ENCODE data around the gene DES. TPM values are rescaled to one million over a fixed set of nuclear protein-coding genes. Genes with fewer than 3 reads are reported as not detected.
A peak's percentile ranks its signal among the peaks of the same experiment; 100 is the strongest.

DES gene
- total and polyA plus RNA-seq, 2 donors (not counting 3 experiments of a cell fraction or from before 2014, with no cell fraction given): not detected

- Histone ChIP-seq H2AFZ (ENCODE audit: low read depth, low read length) (no peak overlapping the region), H3K9me3 (replicated peaks; ENCODE audit: control insufficient read depth, insufficient read depth, low read length) (no peaks in the 10 kb centered on the region), H3K79me2 (ENCODE audit: control insufficient read depth, insufficient read depth, low read length) (no peaks in the 10 kb centered on the region), H4K20me1 (replicated peaks; ENCODE audit: control insufficient read depth, extremely low read depth, insufficient read depth, low read length) (no peaks in the 10 kb centered on the region), H3K36me3 (ENCODE audit: control insufficient read depth in 2 of 2, extremely low read depth in 1 of 2, insufficient read depth in 2 of 2, low read length in 2 of 2) (no peaks in the 10 kb centered on the region), H3K27ac (ENCODE audit: insufficient read depth, low read depth, low read length) (no peak overlapping the region), H3K9me1 (replicated peaks; ENCODE audit: control insufficient read depth, extremely low read depth, insufficient read depth, low read length) (no peaks in the 10 kb centered on the region), H3K4me2 (ENCODE audit: insufficient read depth, low read length) (no peak overlapping the region), H3K4me1 (ENCODE audit: control insufficient read depth, extremely low read depth, insufficient read depth, low read length) (peaks cover 4% of the 10 kb centered on the region), H3K9ac (replicated peaks; ENCODE audit: extremely low read depth, insufficient read depth, low read length) (no peak overlapping the region), H3K4me3 (replicated peaks in 1 of 3; ENCODE audit: insufficient read depth in 1 of 3, low read depth in 1 of 3, low read length in 3 of 3) (no peak overlapping the region), H3K27me3 (ENCODE audit: control insufficient read depth in 2 of 2, insufficient read depth in 2 of 2, low read length in 2 of 2) (peaks cover 13 to 18% of the 10 kb centered on the region in 2 experiments)
- dilution Hi-C loops (cut with MboI; ENCODE audit: extremely low pct_ligation_motif_present, low sequenced_read_pairs): no loop called here
- no TSS peak for BruUV-seq (replicated peaks)
- ChIA-PET POLR2A (no interaction called here), CTCF (interaction anchor here (0.6 to 2.6 kb wide), 10 partner anchors 11 to 216 kb away, joined by 3 to 24 read pairs (median 4); partner anchors contain the start of gene ANKZF1)
- FAIRE-seq (peak; percentile 26), DNase-seq (ENCODE audit: low read depth, low spot score) (peak; percentile 80)
- intact Hi-C loops (cut with micrococcal nuclease): no loop called here
- TF ChIP-seq MYC (IDR thresholded peaks at IDR 0.05; ENCODE audit: low read depth, low read length): no peak
- TF ChIP-seq CTCF (IDR thresholded peaks at IDR 0.05; ENCODE audit: extremely low read depth in 1 of 2, insufficient read depth in 1 of 2, low read depth in 1 of 2, low read length in 2 of 2): no peak
- TF ChIP-seq POLR2AphosphoS5 (IDR thresholded peaks at IDR 0.05; ENCODE audit: insufficient read depth, low read depth, low read length): no peak
- peak; percentile 13 for TF ChIP-seq GATA2 (IDR thresholded peaks at IDR 0.05; ENCODE audit: insufficient read depth, insufficient read length, low read depth, low read length)
- TF ChIP-seq JUN (IDR thresholded peaks at IDR 0.05; ENCODE audit: borderline replicate concordance, insufficient read depth, insufficient read length, low read depth): no peak
- no peak for TF ChIP-seq POLR2A (IDR thresholded peaks at IDR 0.05; ENCODE audit: low read depth, low read length)
Measured at GRCh38 chr2:219446101-219446504, 27.9 kb downstream of the DES start.

- Histone ChIP-seq H4K20me1 (replicated peaks; ENCODE audit: control insufficient read depth, extremely low read depth, insufficient read depth, low read length) (no peaks in the 10 kb centered on the region), H2AFZ (ENCODE audit: low read depth, low read length) (no peak overlapping the region), H3K4me1 (ENCODE audit: control insufficient read depth, extremely low read depth, insufficient read depth, low read length) (peaks cover 4% of the 10 kb centered on the region), H3K9me1 (replicated peaks; ENCODE audit: control insufficient read depth, extremely low read depth, insufficient read depth, low read length) (no peaks in the 10 kb centered on the region), H3K27ac (ENCODE audit: insufficient read depth, low read depth, low read length) (no peak overlapping the region), H3K9ac (replicated peaks; ENCODE audit: extremely low read depth, insufficient read depth, low read length) (no peak overlapping the region), H3K79me2 (ENCODE audit: control insufficient read depth, insufficient read depth, low read length) (no peaks in the 10 kb centered on the region), H3K4me2 (ENCODE audit: insufficient read depth, low read length) (no peak overlapping the region), H3K36me3 (ENCODE audit: control insufficient read depth in 2 of 2, extremely low read depth in 1 of 2, insufficient read depth in 2 of 2, low read length in 2 of 2) (no peaks in the 10 kb centered on the region), H3K27me3 (ENCODE audit: control insufficient read depth in 2 of 2, insufficient read depth in 2 of 2, low read length in 2 of 2) (peaks cover 7 to 13% of the 10 kb centered on the region in 2 experiments), H3K4me3 (replicated peaks in 1 of 3; ENCODE audit: insufficient read depth in 1 of 3, low read depth in 1 of 3, low read length in 3 of 3) (no peak overlapping the region), H3K9me3 (replicated peaks; ENCODE audit: control insufficient read depth, insufficient read depth, low read length) (no peaks in the 10 kb centered on the region)
- DNase-seq (ENCODE audit: low read depth, low spot score) (no peak), FAIRE-seq (no peak)
- ChIA-PET CTCF (interaction anchor here (0.6 to 2.6 kb wide), 13 partner anchors 10 to 217 kb away, joined by 3 to 24 read pairs (median 3); partner anchors contain the start of gene ANKZF1), POLR2A (no interaction called here)
- dilution Hi-C loops (cut with MboI; ENCODE audit: extremely low pct_ligation_motif_present, low sequenced_read_pairs) (no loop called here), intact Hi-C loops (cut with micrococcal nuclease) (no loop called here)
- BruUV-seq (replicated peaks): no TSS peak
- TF ChIP-seq GATA2 (IDR thresholded peaks at IDR 0.05; ENCODE audit: insufficient read depth, insufficient read length, low read depth, low read length) (no peak), JUN (IDR thresholded peaks at IDR 0.05; ENCODE audit: borderline replicate concordance, insufficient read depth, insufficient read length, low read depth) (no peak), EZH2 (IDR thresholded peaks at IDR 0.05; ENCODE audit: borderline replicate concordance, low read depth, low read length, severe bottlenecking) (no peak), CTCF (IDR thresholded peaks at IDR 0.05; ENCODE audit: extremely low read depth in 1 of 2, insufficient read depth in 1 of 2, low read depth in 1 of 2, low read length in 2 of 2) (no peak), POLR2AphosphoS5 (IDR thresholded peaks at IDR 0.05; ENCODE audit: insufficient read depth, low read depth, low read length) (no peak), MYC (IDR thresholded peaks at IDR 0.05; ENCODE audit: low read depth, low read length) (no peak), MAX (IDR thresholded peaks at IDR 0.05; ENCODE audit: insufficient read depth, insufficient read length) (no peak), POLR2A (IDR thresholded peaks at IDR 0.05; ENCODE audit: low read depth, low read length) (no peak), FOS (IDR thresholded peaks at IDR 0.05; ENCODE audit: borderline replicate concordance, insufficient read depth, low read length) (no peak)
Measured at GRCh38 chr2:219446689-219447088, 28.5 kb downstream of the DES start.
